ENCODE measurements around the gene ACO1.

Gene ACO1

DNA sequence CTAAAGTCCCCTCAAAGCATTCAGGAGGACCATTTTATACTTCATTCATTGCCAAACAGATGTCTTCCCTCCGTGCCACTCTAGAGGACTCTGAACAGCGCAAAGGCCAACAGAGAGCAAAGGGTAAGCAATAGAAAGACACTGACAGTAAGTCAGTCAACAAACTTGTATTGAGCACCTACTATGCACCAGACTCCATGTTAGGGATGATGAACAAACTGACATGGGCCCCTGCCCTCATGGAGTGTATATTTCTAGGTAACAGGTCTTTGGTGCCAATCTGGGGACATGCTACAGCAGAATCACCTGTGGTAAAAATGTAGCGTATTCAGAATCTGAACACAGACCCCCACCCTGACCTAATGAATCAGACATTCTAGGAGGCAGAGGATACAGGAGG is 3.5 kb upstream of the ACO1 start:
- in situ Hi-C loops (cut with MboI; ENCODE audit: low sequenced_read_pairs), result loop anchor here (10.0 to 25.0 kb wide), 2 partner anchors 194 to 581 kb away; partner anchors contain the start of gene NDUFB6

GRCh38 chr9:32382565-32383320 is 1.7 kb upstream of the ACO1 start:
- in situ Hi-C loops (cut with MboI; ENCODE audit: low sequenced_read_pairs), result loop anchor here (10.0 to 25.0 kb wide), 2 partner anchors 192 to 580 kb away; partner anchors contain the start of gene NDUFB6

- in situ Hi-C loops (cut with MboI; ENCODE audit: low sequenced_read_pairs), result loop anchor here (10.0 to 25.0 kb wide), 2 partner anchors 191 to 578 kb away; partner anchors contain the start of gene NDUFB6
These were observed 460 bp upstream of the ACO1 start for GRCh38 chr9:32384002-32384363.

DNA sequence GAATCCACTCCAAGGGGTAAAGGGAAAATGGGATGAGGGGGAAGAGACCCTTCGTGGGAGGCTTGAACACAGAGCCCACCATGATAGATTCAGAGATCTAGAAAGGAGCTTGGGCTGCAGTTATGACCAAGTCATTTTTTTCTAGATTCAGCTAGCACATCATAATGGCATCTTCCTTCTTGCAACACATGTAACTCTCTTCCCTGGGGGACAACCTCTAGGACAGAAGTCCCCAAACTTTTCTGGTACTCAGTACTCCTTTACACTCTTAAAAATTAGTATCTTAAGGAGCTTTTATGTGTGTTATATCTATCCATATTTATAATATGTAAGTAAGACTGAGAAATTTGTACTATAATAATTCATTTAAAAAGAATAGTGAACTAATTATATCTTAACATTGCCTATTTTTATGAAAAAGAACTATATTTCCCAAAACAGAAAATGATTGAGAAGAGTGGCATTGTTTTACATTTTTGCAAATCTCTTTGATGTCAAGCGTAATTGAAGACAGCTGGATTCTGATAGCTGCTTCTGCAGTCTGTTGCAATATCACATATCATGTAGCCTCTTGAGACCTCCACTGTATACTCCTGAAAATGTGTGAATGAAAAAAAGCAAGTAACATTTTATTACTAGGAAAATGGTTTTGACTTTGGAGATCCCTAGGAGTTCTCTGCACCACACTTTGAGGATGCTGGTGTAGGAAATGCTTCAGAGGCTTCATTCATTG is 875 bp downstream of the ACO1 start:
- in situ Hi-C loops (cut with MboI; ENCODE audit: low sequenced_read_pairs), result loop anchor here (10.0 to 25.0 kb wide), 2 partner anchors 189 to 577 kb away; partner anchors contain the start of gene NDUFB6

- in situ Hi-C loops (cut with MboI; ENCODE audit: low sequenced_read_pairs), result loop anchor here (10.0 to 25.0 kb wide), 2 partner anchors 189 to 576 kb away; partner anchors contain the start of gene NDUFB6
These were observed 1.4 kb downstream of the ACO1 start for GRCh38 chr9:32385885-32386283.

DNA sequence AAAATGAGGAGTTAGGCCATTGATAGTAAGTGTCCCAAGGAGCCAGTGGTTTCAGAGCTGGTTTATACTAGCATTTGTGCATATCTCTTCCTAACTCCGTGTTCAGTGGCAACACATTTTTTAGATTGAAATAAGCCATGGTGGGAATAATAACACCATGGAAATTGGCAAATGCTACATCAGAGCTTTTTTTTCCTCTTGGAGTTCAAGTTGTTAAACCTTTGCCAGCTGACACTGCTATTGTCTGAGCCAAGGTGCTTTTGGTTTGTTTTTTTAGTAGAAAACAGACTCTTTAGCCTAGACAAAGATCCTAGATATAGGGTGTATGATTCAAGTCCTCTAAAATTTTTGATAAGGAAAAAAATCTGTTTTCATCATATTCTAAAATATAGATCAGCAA is 2.8 kb downstream of the ACO1 start:
- in situ Hi-C loops (cut with MboI; ENCODE audit: low sequenced_read_pairs), result loop anchor here (10.0 to 25.0 kb wide), 2 partner anchors 188 to 575 kb away; partner anchors contain the start of gene NDUFB6

GRCh38 chr9:32389365-32389764 is 4.9 kb downstream of the ACO1 start:
- in situ Hi-C loops (cut with MboI; ENCODE audit: low sequenced_read_pairs), result loop anchor here (10.0 to 25.0 kb wide), 2 partner anchors 185 to 573 kb away; partner anchors contain the start of gene NDUFB6

DNA sequence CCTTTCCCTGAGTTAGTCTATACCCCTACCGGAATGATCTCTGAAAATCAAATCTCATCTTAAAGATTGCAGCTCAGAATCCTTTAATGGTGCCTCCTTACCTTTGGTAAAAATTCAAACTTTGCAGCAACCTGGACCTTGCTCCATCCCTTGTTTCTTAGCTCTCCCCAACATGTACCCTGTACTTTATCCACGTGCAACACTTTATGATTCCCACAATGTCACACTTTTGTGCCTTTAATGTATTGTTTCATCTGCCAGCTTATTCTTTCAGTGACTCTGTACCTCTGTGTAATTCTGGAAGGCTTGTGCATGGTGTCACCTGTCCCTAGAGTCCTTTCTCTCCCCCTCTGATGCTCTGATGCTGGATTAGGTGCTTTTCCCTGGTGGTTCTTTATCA is 9.5 kb downstream of the ACO1 start:
- in situ Hi-C loops (cut with MboI; ENCODE audit: low sequenced_read_pairs), result loop anchor here (25.0 kb wide), 1 partner anchor 568 kb away; no protein-coding TSS in a partner anchor

- in situ Hi-C loops (cut with MboI; ENCODE audit: low sequenced_read_pairs), result loop anchor here (25.0 kb wide), 1 partner anchor 568 kb away; no protein-coding TSS in a partner anchor
These were observed 10.1 kb downstream of the ACO1 start for GRCh38 chr9:32394381-32395049.

GRCh38 chr9:32395510-32396216 is 11.2 kb downstream of the ACO1 start:
- in situ Hi-C loops (cut with MboI; ENCODE audit: low sequenced_read_pairs), result loop anchor here (25.0 kb wide), 1 partner anchor 567 kb away; no protein-coding TSS in a partner anchor

GRCh38 chr9:32398207-32398606 is 13.8 kb downstream of the ACO1 start:
- in situ Hi-C loops (cut with MboI; ENCODE audit: low sequenced_read_pairs), result loop anchor here (25.0 kb wide), 1 partner anchor 564 kb away; no protein-coding TSS in a partner anchor

DNA sequence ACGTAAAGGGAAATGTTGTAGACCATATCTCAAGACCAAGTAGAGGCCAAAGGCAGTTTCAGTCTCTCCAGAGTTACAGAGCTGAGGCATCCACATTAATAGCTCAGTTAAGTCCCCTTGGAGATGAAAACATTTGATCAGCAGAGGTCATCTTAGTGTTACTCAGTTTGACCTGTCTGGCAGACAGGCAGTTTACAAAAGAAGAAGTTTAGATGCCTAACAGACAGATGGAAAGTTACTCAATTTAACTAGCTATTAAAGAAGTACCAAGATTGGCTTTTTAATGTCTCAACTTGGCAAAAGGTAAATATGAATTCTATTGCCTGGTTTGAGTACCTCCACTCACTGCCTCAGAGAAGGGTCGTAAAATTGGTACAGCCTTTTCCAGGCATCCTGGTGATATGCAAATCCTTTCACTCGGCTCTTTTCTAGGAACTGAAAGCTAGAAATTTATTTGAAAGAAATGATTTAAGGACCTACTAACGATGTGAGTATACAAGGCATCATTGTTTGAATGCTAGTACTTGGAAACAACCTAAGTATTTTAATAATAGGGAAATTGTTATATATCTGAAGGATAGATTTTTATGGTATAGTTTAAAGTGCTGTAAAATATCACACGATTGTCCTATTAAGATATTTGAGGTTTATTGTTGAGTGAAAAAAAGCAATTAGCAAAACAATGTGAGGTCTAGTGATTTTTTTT is 14.8 kb downstream of the ACO1 start:
- in situ Hi-C loops (cut with MboI; ENCODE audit: low sequenced_read_pairs), result loop anchor here (25.0 kb wide), 1 partner anchor 563 kb away; no protein-coding TSS in a partner anchor

- in situ Hi-C loops (cut with MboI; ENCODE audit: low sequenced_read_pairs), result no loop called here
These were observed 17.0 kb downstream of the ACO1 start for GRCh38 chr9:32401488-32401887.

GRCh38 chr9:32403567-32404260 is 19.3 kb downstream of the ACO1 start:
- in situ Hi-C loops (cut with MboI; ENCODE audit: low sequenced_read_pairs), result no loop called here

GRCh38 chr9:32404402-32404801 is 20.0 kb downstream of the ACO1 start:
- in situ Hi-C loops (cut with MboI; ENCODE audit: low sequenced_read_pairs), result no loop called here

GRCh38 chr9:32404856-32405255 is 20.4 kb downstream of the ACO1 start:
- in situ Hi-C loops (cut with MboI; ENCODE audit: low sequenced_read_pairs), result no loop called here

DNA sequence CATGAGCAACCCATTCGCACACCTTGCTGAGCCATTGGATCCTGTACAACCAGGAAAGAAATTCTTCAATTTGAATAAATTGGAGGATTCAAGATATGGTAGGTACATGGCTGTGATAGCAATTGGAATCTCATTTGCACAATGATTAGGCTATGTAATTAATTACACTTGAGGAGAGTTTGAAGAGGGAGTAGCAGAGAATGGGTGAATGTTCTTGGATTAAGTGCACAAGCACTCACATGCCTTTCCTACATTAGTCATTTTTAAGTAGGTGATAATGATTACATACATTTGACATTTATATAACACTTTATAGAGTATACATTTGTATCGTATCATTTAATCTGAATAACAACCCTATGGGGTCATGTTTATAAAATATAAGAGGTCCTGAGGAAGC is 21.1 kb downstream of the ACO1 start:
- in situ Hi-C loops (cut with MboI; ENCODE audit: low sequenced_read_pairs), result no loop called here

DNA sequence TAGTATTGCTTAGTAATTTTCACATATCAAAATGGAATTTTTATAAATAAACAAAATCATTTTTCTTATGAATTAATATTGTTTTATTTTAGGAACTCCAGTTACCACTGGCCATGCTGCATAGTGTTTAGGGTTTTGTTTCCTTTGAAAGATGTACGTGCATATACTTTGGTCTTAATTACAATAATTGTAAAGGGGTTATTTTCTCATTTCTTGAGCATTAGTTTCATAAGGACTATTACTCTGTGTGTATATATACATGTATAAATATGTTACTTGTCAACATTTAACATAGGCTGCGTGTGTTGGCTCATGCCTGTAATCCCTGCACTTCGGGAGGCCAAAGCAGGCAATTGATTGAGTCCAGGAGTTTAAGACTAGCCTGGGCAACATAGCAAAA is 21.6 kb downstream of the ACO1 start:
- in situ Hi-C loops (cut with MboI; ENCODE audit: low sequenced_read_pairs), result no loop called here

DNA sequence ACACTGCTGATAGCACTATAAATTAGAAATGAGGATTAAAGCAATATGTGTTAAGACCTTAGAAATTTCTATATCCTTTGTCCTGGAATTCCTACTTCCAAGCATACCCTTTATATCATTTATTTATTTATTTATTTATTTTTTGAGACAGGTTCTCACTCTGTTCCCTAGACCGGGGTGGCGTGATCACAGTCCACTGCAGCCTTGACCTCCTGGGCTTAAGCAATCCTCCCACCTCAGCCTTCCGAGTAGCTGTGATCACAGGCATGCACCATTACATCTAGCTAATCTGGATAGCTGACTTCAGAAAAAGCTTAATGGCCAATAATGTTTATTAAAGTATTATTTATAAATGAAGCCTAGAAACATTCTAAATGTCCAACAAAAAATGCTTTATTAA is 27.3 kb downstream of the ACO1 start:
- in situ Hi-C loops (cut with MboI; ENCODE audit: low sequenced_read_pairs), result no loop called here
